CD4-positive, alpha-beta T cell (primary cell): ENCODE results near the gene FBRS. TPM values are rescaled to one million over a fixed set of nuclear protein-coding genes. Genes with fewer than 3 reads are reported as not detected.
A peak's percentile ranks its signal among the peaks of the same experiment; 100 is the strongest.

Experiments
- ATAC-seq: fragments of 200-7000 bp; cut with Tn5 transposase; one replicate; pipeline ENCODE4 v1.10.0; 2022; ENCODE audit warnings: mild to moderate bottlenecking; ENCODE audit not compliant: poor library complexity
- CTCF ChIA-PET: fragments of 350-600 bp; sonication (Branson Sonifier 250); formaldehyde crosslinking; loops from one replicate; lab custom pipeline; 2021; ENCODE audit warnings: antibody characterized with exemption, inconsistent platforms; lab: Charles Lee
- POLR2A ChIA-PET: fragments of 350-600 bp; sonication (Branson Sonifier 250); formaldehyde crosslinking; loops from one replicate; lab custom pipeline; 2021; ENCODE audit warnings: antibody characterized with exemption, inconsistent platforms; lab: Charles Lee
- DNase-seq, 14 experiments: peaks; one replicate each; pipeline ENCODE4 v3.0.0-alpha.2; 2013 to 2020; ENCODE audit warnings: mixed read lengths in 2 of 14
- H3K27ac ChIP-seq, 2 donors: one replicate each; pipeline versions ENCODE4 v1.5.1 to v1.7.0; 2013; ENCODE audit warnings: low read length in 2 of 2, low read depth in 1 of 2, mild to moderate bottlenecking in 1 of 2
- H3K27me3 ChIP-seq, 2 experiments: 1 replicate in 1 of 2; 2 replicates in 1 of 2; pipeline versions ENCODE4 v1.6.1 to v1.7.0; 2013; ENCODE audit warnings: low read length in 2 of 2, control low read depth in 1 of 2, mild to moderate bottlenecking in 1 of 2, moderate library complexity in 1 of 2; ENCODE audit not compliant: insufficient read depth in 2 of 2, control insufficient read depth in 1 of 2
- H3K36me3 ChIP-seq: one replicate; pipeline ENCODE4 v1.6.1; 2013; ENCODE audit warnings: low read length, control low read depth; ENCODE audit not compliant: insufficient read depth
- H3K4me1 ChIP-seq: one replicate; pipeline ENCODE4 v1.6.1; 2013; ENCODE audit warnings: low read length, control low read depth; ENCODE audit not compliant: insufficient read depth
- H3K4me3 ChIP-seq: one replicate; pipeline ENCODE4 v1.5.1; 2013; ENCODE audit warnings: mild to moderate bottlenecking, low read length, moderate library complexity
- H3K9me3 ChIP-seq, 2 experiments: 1 replicate in 1 of 2; 2 replicates in 1 of 2; pipeline versions ENCODE4 v1.6.1 to v1.7.0; 2013; ENCODE audit warnings: low read length in 2 of 2, mild to moderate bottlenecking in 2 of 2, control low read depth in 1 of 2, moderate library complexity in 1 of 2; ENCODE audit not compliant: control insufficient read depth in 1 of 2, insufficient read depth in 1 of 2
- H3K27ac Mint-ChIP-seq: one replicate; pipeline ENCODE4 v1.8.0; 2020; ENCODE audit warnings: mixed read lengths
- H3K27me3 Mint-ChIP-seq: one replicate; pipeline ENCODE4 v1.8.0; 2021; ENCODE audit warnings: mixed read lengths
- H3K36me3 Mint-ChIP-seq: one replicate; pipeline ENCODE4 v1.8.0; 2021; ENCODE audit warnings: low read depth, mixed read lengths
- H3K4me1 Mint-ChIP-seq: one replicate; pipeline ENCODE4 v1.8.0; 2021; ENCODE audit warnings: low read depth, mixed read lengths
- H3K4me3 Mint-ChIP-seq: one replicate; pipeline ENCODE4 v1.8.0; 2020; ENCODE audit warnings: mild to moderate bottlenecking, mixed read lengths
- H3K9me3 Mint-ChIP-seq: one replicate; pipeline ENCODE4 v1.8.0; 2020; ENCODE audit warnings: mixed read lengths
- intact Hi-C, 2 experiments: fragments of 100-400 bp; cut with DNase I in 1 of 2; cut with micrococcal nuclease in 1 of 2; formaldehyde crosslinking; loops; one replicate each; pipeline versions ENCODE4 v1.15.1 to v1.9.0; 2023 to 2025; cut with DNase I, micrococcal nuclease
- total RNA-seq, 174 experiments: library from RNA in 2 of 174; stranded (reverse) in 2 of 174; gene quantifications; one replicate each; pipeline ENCODE4 v1.2.3 and lab custom pipeline; 2021 to 2026
- TF ChIP-seq, protein P1 (sequence below): fragments of 200-600 bp; IDR thresholded peaks from one replicate; pipeline ENCODE4 v1.8.0; 2022; ENCODE audit warnings: antibody characterized with exemption, mild to moderate bottlenecking

FBRS gene
- total RNA-seq, 2 experiments from 2014 or later = 162 to 163 TPM

DNA sequence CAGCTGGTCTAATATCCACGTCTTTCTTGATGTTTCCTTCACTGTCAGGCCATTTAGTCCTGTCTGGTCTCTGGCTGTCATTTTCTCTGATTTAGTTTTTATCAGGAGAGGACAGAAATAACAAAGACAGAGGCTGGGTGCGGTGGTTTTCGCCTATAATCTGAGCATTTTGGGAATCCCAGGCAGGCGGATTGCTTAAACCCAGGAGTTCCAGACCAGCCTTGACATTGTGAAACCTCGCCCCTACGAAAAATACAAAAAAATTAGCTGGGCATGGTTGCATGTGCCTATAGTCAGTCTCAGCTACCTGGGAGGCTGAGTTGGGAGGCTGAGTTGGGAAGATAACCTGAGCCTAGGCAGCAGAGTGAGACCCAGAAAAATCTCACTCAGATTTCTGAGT lies 47.8 kb downstream of the FBRS start:
- no peak overlapping the region for H3K4me3 Mint-ChIP-seq
- POLR2A ChIA-PET = no interaction called here
- no peaks in the 10 kb centered on the region for H3K9me3 Mint-ChIP-seq
- no peaks in the 10 kb centered on the region for H3K9me3 ChIP-seq
- no peaks in the 10 kb centered on the region for H3K27me3 ChIP-seq
- H3K27ac ChIP-seq = no peak overlapping the region
- H3K36me3 Mint-ChIP-seq = peaks cover 83% of the 10 kb centered on the region
- H3K4me1 Mint-ChIP-seq = peaks cover 6% of the 10 kb centered on the region
- CTCF ChIA-PET = no interaction called here
- H3K27me3 Mint-ChIP-seq = no peaks in the 10 kb centered on the region
- TF ChIP-seq, protein P1, sequence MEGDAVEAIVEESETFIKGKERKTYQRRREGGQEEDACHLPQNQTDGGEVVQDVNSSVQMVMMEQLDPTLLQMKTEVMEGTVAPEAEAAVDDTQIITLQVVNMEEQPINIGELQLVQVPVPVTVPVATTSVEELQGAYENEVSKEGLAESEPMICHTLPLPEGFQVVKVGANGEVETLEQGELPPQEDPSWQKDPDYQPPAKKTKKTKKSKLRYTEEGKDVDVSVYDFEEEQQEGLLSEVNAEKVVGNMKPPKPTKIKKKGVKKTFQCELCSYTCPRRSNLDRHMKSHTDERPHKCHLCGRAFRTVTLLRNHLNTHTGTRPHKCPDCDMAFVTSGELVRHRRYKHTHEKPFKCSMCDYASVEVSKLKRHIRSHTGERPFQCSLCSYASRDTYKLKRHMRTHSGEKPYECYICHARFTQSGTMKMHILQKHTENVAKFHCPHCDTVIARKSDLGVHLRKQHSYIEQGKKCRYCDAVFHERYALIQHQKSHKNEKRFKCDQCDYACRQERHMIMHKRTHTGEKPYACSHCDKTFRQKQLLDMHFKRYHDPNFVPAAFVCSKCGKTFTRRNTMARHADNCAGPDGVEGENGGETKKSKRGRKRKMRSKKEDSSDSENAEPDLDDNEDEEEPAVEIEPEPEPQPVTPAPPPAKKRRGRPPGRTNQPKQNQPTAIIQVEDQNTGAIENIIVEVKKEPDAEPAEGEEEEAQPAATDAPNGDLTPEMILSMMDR = no peak
- ATAC-seq (no peak), DNase-seq (no peak)
- no peaks in the 10 kb centered on the region for H3K4me1 ChIP-seq
- intact Hi-C loops = no loop called here
- no peak overlapping the region for H3K4me3 ChIP-seq
- H3K27ac Mint-ChIP-seq = no peak overlapping the region
- H3K36me3 ChIP-seq = peaks cover 96% of the 10 kb centered on the region

DNA sequence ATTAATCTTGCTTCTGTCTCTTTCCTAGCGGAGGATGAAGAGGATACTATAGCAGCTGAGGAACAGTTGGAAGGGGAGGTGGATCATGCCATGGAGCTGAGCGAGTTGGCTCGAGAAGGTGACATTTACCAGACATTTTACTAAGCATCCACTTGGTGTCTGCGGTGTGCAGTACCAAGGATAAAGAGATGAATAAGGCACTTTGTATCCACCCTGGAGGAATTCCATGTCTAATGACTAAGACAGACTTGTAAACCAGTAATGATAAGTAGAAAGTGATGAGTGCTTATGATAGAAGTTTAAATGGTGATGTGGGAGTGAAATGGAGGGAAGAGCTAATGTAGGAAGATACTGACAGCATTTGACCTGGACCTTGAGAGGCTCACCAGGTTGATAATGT lies 52.7 kb downstream of the FBRS start:
- ATAC-seq = no peak
- no peak overlapping the region for H3K27ac Mint-ChIP-seq
- TF ChIP-seq, protein P1 = no peak
- intact Hi-C loops = no loop called here
- peaks cover 15% of the 10 kb centered on the region for H3K4me1 ChIP-seq
- no peaks in the 10 kb centered on the region for H3K27me3 ChIP-seq
- peaks cover 94% of the 10 kb centered on the region for H3K36me3 ChIP-seq
- H3K36me3 Mint-ChIP-seq = peaks cover 92% of the 10 kb centered on the region
- H3K9me3 ChIP-seq = no peaks in the 10 kb centered on the region
- no peak for DNase-seq
- H3K9me3 Mint-ChIP-seq = no peaks in the 10 kb centered on the region
- ChIA-PET CTCF (interaction anchor here (1.4 kb wide), 1 partner anchor 17 kb away, joined by 5 read pairs; no protein-coding TSS in a partner anchor), POLR2A (interaction anchor here (0.9 kb wide), 1 partner anchor 11 kb away, joined by 4 read pairs; no protein-coding TSS in a partner anchor)
- no peak overlapping the region for H3K4me3 ChIP-seq
- no peak overlapping the region for H3K27ac ChIP-seq
- H3K4me3 Mint-ChIP-seq = no peak overlapping the region
- H3K27me3 Mint-ChIP-seq = no peaks in the 10 kb centered on the region
- H3K4me1 Mint-ChIP-seq = peaks cover 26% of the 10 kb centered on the region

DNA sequence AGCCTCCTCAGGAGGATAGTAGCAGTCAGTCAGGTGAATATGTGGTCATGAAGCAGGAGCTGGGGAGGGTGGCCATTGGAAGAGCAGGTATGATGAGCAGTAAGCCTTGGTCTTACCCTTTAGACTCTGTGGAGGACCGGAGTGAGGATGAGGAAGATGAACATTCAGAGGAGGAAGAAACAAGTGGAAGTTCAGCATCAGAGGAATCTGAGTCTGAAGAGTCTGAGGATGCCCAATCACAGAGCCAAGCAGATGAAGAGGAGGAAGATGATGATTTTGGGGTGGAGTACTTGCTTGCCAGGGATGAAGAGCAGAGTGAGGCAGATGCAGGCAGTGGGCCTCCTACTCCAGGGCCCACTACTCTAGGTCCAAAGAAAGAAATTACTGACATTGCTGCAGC lies 53.5 kb downstream of the FBRS start:
- H3K27ac Mint-ChIP-seq = peak overlapping the region; percentile 25
- no peaks in the 10 kb centered on the region for H3K9me3 ChIP-seq
- H3K27me3 ChIP-seq = no peaks in the 10 kb centered on the region
- ChIA-PET POLR2A (interaction anchor here (0.9 kb wide), 1 partner anchor 10 kb away, joined by 4 read pairs; no protein-coding TSS in a partner anchor), CTCF (interaction anchor here (1.4 kb wide), 1 partner anchor 18 kb away, joined by 5 read pairs; no protein-coding TSS in a partner anchor)
- intact Hi-C loops = no loop called here
- H3K36me3 Mint-ChIP-seq = peaks cover 92% of the 10 kb centered on the region
- TF ChIP-seq, protein P1 = no peak
- no peaks in the 10 kb centered on the region for H3K27me3 Mint-ChIP-seq
- no peaks in the 10 kb centered on the region for H3K9me3 Mint-ChIP-seq
- DNase-seq = no peak
- H3K4me3 ChIP-seq = no peak overlapping the region
- H3K27ac ChIP-seq = no peak overlapping the region
- H3K4me1 ChIP-seq = peaks cover 18% of the 10 kb centered on the region
- peaks cover 33% of the 10 kb centered on the region for H3K4me1 Mint-ChIP-seq
- peaks cover 94% of the 10 kb centered on the region for H3K36me3 ChIP-seq
- no peak for ATAC-seq
- no peak overlapping the region for H3K4me3 Mint-ChIP-seq
